ENCODE measurements around the gene LGR5. TPM values are rescaled to one million over a fixed set of nuclear protein-coding genes. Genes with fewer than 3 reads are reported as not detected.

The LGR5 gene
- total RNA-seq, 2 donors from 2014 or later: 0.64 to 0.91 TPM

GRCh38 chr12:71625476-71625875 lies 185.9 kb downstream of the LGR5 start:
- H3K27me3 ChIP-seq (replicated peaks; ENCODE audit: insufficient read depth): no peaks in the 10 kb centered on the region
- no peak for DNase-seq (ENCODE audit: low spot score)
- no peak overlapping the region for H3K4me3 ChIP-seq
- no peaks in the 10 kb centered on the region for H3K4me1 ChIP-seq (replicated peaks)
- peaks cover 0 to 4% of the 10 kb centered on the region in 2 donors for H3K36me3 ChIP-seq
- intact Hi-C loops (cut with DNase I): no loop called here
- no peak overlapping the region for H3K27ac ChIP-seq
- 98% methylated on average over 2 of the region's 2 CpGs for WGBS
- H3K9me3 ChIP-seq: no peaks in the 10 kb centered on the region
- no peak for TF ChIP-seq POLR2A (IDR thresholded peaks at IDR 0.05)
- no peak for TF ChIP-seq POLR2AphosphoS5 (IDR thresholded peaks at IDR 0.05)
- no peak for TF ChIP-seq CTCF (IDR thresholded peaks at IDR 0.05)

- no peak overlapping the region for H3K27ac ChIP-seq
- TF ChIP-seq CTCF (IDR thresholded peaks at IDR 0.05) (no peak), POLR2A (IDR thresholded peaks at IDR 0.05) (no peak), POLR2AphosphoS5 (IDR thresholded peaks at IDR 0.05) (no peak)
- no peaks in the 10 kb centered on the region for H3K27me3 ChIP-seq (replicated peaks; ENCODE audit: insufficient read depth)
- WGBS: 62% methylated on average over 5 of the region's 5 CpGs
- no peaks in the 10 kb centered on the region for H3K9me3 ChIP-seq
- H3K36me3 ChIP-seq: peaks cover 0 to 4% of the 10 kb centered on the region in 2 donors
- no peak overlapping the region for H3K4me3 ChIP-seq
- no peak for DNase-seq (ENCODE audit: low spot score)
- intact Hi-C loops (cut with DNase I): no loop called here
- H3K4me1 ChIP-seq (replicated peaks): no peaks in the 10 kb centered on the region
These were observed 186.5 kb downstream of the LGR5 start for GRCh38 chr12:71626098-71626497.

DNA sequence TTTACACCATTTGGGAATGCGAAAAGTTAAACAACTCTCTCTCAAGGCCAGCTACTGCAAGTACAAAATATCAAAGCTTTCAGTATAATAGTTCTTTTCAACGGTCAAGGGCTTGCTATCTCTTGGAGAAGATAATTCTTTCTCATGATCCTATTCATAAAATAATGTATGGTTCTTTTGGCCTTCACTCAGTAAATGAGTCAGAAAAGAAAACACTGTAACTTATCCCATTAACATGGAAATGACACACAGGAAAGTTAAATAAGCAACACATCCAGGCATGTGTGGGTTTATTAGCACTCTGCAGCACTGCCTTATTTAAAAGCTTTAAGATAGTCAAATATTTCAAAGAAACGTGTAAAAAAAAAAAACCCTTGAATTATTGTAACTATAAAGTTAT lies 187.2 kb downstream of the LGR5 start:
- TF ChIP-seq CTCF (IDR thresholded peaks at IDR 0.05) (no peak), POLR2AphosphoS5 (IDR thresholded peaks at IDR 0.05) (no peak), POLR2A (IDR thresholded peaks at IDR 0.05) (no peak)
- Histone ChIP-seq H3K4me3 (no peak overlapping the region), H3K9me3 (no peaks in the 10 kb centered on the region), H3K36me3 (peaks cover 0 to 4% of the 10 kb centered on the region in 2 donors), H3K27me3 (replicated peaks; ENCODE audit: insufficient read depth) (no peaks in the 10 kb centered on the region), H3K27ac (no peak overlapping the region), H3K4me1 (replicated peaks) (no peaks in the 10 kb centered on the region)
- intact Hi-C loops (cut with DNase I): no loop called here
- WGBS: 25% methylated on average over 3 of the region's 3 CpGs
- DNase-seq (ENCODE audit: low spot score): no peak

- Histone ChIP-seq H3K27ac (no peak overlapping the region), H3K36me3 (peaks cover 0 to 4% of the 10 kb centered on the region in 2 donors), H3K9me3 (no peaks in the 10 kb centered on the region), H3K4me3 (no peak overlapping the region), H3K4me1 (replicated peaks) (no peaks in the 10 kb centered on the region), H3K27me3 (replicated peaks; ENCODE audit: insufficient read depth) (no peaks in the 10 kb centered on the region)
- no peak for TF ChIP-seq CTCF (IDR thresholded peaks at IDR 0.05)
- no peak for TF ChIP-seq POLR2A (IDR thresholded peaks at IDR 0.05)
- TF ChIP-seq POLR2AphosphoS5 (IDR thresholded peaks at IDR 0.05): no peak
- no peak for DNase-seq (ENCODE audit: low spot score)
- WGBS: 48% methylated on average over 2 of the region's 2 CpGs
- intact Hi-C loops (cut with DNase I): no loop called here
These were observed 187.9 kb downstream of the LGR5 start for GRCh38 chr12:71627438-71628002.

Other genes starting within 250 kb of the LGR5 start
- 10 to 100 TPM; 20.8 to 45.2 TPM for gene ZFC3H1, start 224.1 kb downstream of the LGR5 start, total RNA-seq
- 1 to 10 TPM; 2.4 to 4.8 TPM for gene THAP2, start 224.5 kb downstream of the LGR5 start, total RNA-seq
- 10 to 100 TPM; 21.1 to 39.0 TPM for gene TMEM19, start 246.3 kb downstream of the LGR5 start, total RNA-seq